ENCODE data around the gene PPP4R2.

The PPP4R2 gene

GRCh38 chr3:73110530-73110929 is 113.9 kb downstream of the PPP4R2 start:
- H3K4me3 ChIP-seq (ENCODE audit: low read depth, low read length) = no peak overlapping the region
- ChIA-PET POLR2A (no interaction called here), CTCF (interaction anchor here (2.2 kb wide), 1 partner anchor 10 kb away, joined by 10 read pairs; no protein-coding TSS in a partner anchor)
- no peak for TF ChIP-seq CTCF (IDR thresholded peaks at IDR 0.05; ENCODE audit: insufficient read depth, low read length, missing control alignments)
- DNase-seq (ENCODE audit: low read depth, low spot score) = no peak

- DNase-seq (ENCODE audit: low read depth, low spot score) = no peak
- CTCF ChIA-PET = interaction anchor here (0.8 to 1.8 kb wide), 4 partner anchors 13 to 388 kb away, joined by 3 to 6 read pairs (median 4); no protein-coding TSS in a partner anchor
- TF ChIP-seq CTCF (IDR thresholded peaks at IDR 0.05; ENCODE audit: insufficient read depth, low read length, missing control alignments) = no peak
- no peak overlapping the region for H3K4me3 ChIP-seq (ENCODE audit: low read depth, low read length)
- POLR2A ChIA-PET = no interaction called here
These were observed 118.1 kb downstream of the PPP4R2 start for GRCh38 chr3:73114711-73115110.

- ChIA-PET CTCF (interaction anchor here (1.7 kb wide), 1 partner anchor 14 kb away, joined by 6 read pairs; no protein-coding TSS in a partner anchor), POLR2A (no interaction called here)
- no peak for DNase-seq (ENCODE audit: low read depth, low spot score)
- no peak for TF ChIP-seq CTCF (IDR thresholded peaks at IDR 0.05; ENCODE audit: insufficient read depth, low read length, missing control alignments)
- H3K4me3 ChIP-seq (ENCODE audit: low read depth, low read length) = no peak overlapping the region
These were observed 119.2 kb downstream of the PPP4R2 start for GRCh38 chr3:73115806-73116205.

All from AG04449 (cell line).